Lower leg skin (tissue), 4 donors: Measurements from ENCODE around the gene POLA1. TPM values are rescaled to one million over a fixed set of nuclear protein-coding genes. Genes with fewer than 3 reads are reported as not detected.
"Not testable (repeated sequence)": the region's sequence is repeated elsewhere in the genome, so short reads cannot be mapped to it uniquely, and the experiment has no call there.

Experiments
- DNase-seq, 2 donors: peaks; one replicate each; pipeline ENCODE4 v3.0.0-alpha.2; 2019; ENCODE audit warnings: low spot score in 2 of 2
- H3K4me3 ChIP-seq: fragments of 200-600 bp; sonication (generic); 2 replicates; pipeline ENCODE4 v1.5.1; 2017; ENCODE audit warnings: mild to moderate bottlenecking, low read depth; ENCODE audit not compliant: poor library complexity, severe bottlenecking
- POLR2A ChIP-seq, 2 donors: fragments of 450-650 bp; IDR thresholded peaks; one replicate each; pipeline ENCODE4 v1.6.1; 2016 to 2017; ENCODE audit warnings: antibody characterized with exemption in 2 of 2, mild to moderate bottlenecking in 1 of 2, moderate library complexity in 1 of 2
- WGBS, 2 donors: methylation state at CpG; one replicate each; pipeline ENCODE4 v1.1.5; 2018; 5-methylcytosine and 5-hydroxymethylcytosine counted together
- intact Hi-C: fragments of 100-400 bp; cut with DNase I; formaldehyde crosslinking; loops from one replicate; pipeline ENCODE4 v1.15.0; 2023; ENCODE audit warnings: low total_unique reads
- total RNA-seq, 4 donors: library from RNA; depleted of rRNA; stranded (reverse); fragments of >200 nt; gene quantifications; one replicate each; pipeline ENCODE4 v1.1.0, GENCODE V29; 2016
- TF ChIP-seq, protein P1 (sequence below), 3 donors: fragments of 450-650 bp; IDR thresholded peaks; one replicate each; pipeline ENCODE4 v1.5.1; 2016; ENCODE audit warnings: antibody characterized with exemption in 3 of 3, mild to moderate bottlenecking in 3 of 3, moderate library complexity in 2 of 3

Gene POLA1
- total RNA-seq, 4 donors from 2014 or later: 7.1 to 12.5 (median 8.1) TPM

DNA sequence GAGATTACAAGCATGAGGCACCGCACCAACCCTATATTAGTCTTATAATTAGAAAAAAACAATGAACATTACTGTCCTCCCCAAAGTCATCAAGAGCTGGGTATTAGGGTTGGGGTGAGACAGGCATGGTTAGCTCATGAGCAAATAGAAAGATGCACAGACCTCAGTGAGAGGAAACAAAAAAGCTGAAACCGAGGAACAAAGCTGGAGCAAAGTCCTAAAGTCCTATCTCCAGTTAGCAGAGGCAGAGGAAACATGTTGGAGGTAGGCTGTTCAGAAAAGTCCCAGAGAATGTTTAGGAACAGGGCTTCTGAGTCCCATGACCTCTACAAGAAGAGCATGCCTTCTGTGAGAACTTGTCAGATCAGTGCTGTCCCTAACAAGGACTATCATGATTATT is 41.9 kb upstream of the POLA1 start:
- intact Hi-C loops: no loop called here
- DNase-seq: no peak
- WGBS, 2 donors: 90 to 96% methylated on average over 2 of the region's 2 CpGs
- no peak for TF ChIP-seq POLR2A (IDR thresholded peaks at IDR 0.05)
- TF ChIP-seq, protein P1, sequence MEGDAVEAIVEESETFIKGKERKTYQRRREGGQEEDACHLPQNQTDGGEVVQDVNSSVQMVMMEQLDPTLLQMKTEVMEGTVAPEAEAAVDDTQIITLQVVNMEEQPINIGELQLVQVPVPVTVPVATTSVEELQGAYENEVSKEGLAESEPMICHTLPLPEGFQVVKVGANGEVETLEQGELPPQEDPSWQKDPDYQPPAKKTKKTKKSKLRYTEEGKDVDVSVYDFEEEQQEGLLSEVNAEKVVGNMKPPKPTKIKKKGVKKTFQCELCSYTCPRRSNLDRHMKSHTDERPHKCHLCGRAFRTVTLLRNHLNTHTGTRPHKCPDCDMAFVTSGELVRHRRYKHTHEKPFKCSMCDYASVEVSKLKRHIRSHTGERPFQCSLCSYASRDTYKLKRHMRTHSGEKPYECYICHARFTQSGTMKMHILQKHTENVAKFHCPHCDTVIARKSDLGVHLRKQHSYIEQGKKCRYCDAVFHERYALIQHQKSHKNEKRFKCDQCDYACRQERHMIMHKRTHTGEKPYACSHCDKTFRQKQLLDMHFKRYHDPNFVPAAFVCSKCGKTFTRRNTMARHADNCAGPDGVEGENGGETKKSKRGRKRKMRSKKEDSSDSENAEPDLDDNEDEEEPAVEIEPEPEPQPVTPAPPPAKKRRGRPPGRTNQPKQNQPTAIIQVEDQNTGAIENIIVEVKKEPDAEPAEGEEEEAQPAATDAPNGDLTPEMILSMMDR (IDR thresholded peaks at IDR 0.05): no peak
- H3K4me3 ChIP-seq: no peak overlapping the region

DNA sequence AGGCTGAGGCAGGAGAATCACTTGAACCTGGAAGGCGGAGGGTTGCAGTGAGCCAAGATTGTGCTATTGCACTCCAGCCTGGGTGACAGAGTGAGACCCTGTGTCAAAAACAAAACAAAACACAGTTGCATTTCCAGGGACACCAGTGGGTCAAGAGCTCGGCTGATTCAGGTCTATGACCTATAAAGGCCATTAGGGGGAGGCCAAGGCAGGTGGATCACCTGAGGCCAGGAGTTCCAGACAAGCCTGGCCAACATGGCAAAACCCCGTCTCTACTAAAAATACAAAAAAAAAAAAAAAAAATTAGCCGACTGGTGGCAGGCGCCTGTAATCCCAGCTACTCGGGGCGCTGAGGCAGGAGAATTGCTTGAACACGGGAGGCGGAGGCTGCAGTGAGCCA is 38.0 kb upstream of the POLA1 start:
- DNase-seq, H3K4me3 ChIP-seq, intact Hi-C loops: not testable (repeated sequence)
- WGBS, 2 donors: 67 to 77% methylated on average over 9 of the region's 9 CpGs

DNA sequence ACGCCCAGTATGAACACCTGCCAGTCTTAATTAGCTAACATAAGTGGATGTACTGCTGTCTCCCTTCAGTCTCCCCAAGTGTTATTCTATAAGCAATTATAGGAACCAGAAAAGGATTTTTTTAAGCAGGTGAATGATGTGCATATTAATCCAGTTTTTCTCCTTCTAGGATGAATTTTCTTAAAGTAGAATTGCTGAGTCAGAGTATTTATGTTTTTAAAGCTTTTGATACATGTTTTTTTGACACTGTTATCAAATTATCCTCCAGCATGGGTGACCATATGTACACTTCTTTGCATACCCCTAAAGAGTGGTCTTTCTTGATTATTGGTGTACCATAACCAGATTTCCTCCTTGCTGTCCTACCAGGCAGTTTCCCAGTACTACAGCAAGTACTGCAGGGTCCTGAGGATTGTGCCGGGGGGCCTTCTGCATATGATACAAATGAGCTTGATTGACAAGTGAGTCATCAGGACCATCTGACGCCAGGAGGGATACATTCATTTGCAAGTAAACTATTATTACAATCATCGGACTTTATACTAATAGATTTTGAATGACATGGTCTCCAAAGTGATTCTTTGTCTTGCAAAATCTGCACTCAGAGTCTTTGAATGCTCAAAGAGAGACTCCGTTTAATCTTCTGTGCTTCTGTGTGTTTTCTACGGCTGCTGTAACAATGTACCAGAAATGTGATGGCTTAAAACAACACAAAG is 35.9 kb upstream of the POLA1 start:
- 68 to 77% methylated on average over 5 to 6 of the region's 6 CpGs for WGBS, 2 donors
- no peak for DNase-seq
- TF ChIP-seq, protein P1 (IDR thresholded peaks at IDR 0.05): no peak
- TF ChIP-seq POLR2A (IDR thresholded peaks at IDR 0.05): no peak
- no peak overlapping the region for H3K4me3 ChIP-seq
- intact Hi-C loops: no loop called here

DNA sequence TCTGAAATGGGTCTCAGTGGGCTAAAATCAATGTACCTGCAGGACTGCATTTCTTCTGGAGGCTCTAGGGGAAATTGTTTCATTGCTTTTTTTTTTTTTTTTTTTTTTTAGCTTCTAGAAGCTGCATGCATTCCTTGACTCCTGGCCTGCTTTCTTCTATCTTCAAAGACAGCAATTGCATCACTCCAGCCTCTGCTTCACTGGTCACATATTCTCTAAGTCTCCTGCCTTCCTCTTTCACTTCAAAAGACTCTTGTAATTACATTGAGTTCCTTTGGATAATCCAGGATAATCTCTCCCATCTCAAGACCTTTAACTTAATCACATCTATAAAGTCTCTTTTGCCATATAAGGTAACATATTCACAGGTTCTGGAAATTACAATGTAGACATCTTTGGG is 35.3 kb upstream of the POLA1 start:
- H3K4me3 ChIP-seq: no peak overlapping the region
- intact Hi-C loops: no loop called here
- no peak for DNase-seq
- TF ChIP-seq POLR2A (IDR thresholded peaks at IDR 0.05): no peak
- TF ChIP-seq, protein P1 (IDR thresholded peaks at IDR 0.05): no peak

DNA sequence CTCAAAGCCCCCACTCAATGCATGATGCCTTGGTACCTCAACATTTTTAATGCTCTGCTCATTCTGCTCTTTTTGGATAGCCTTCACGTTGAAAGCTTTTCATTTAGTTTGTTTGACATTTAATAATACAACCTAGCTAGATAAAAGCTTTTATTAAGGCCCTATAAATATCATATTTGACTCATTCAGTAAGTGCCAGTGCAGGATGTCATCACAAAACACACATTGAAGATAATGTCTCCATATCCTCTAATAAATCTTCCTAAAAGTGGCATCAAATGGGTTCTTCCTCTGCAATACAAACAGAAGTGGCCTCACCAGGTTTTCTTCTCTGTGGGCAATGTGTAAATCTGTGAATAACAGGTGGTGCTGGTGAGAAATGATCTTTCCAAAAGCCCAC is 34.6 kb upstream of the POLA1 start:
- TF ChIP-seq, protein P1 (IDR thresholded peaks at IDR 0.05): no peak
- TF ChIP-seq POLR2A (IDR thresholded peaks at IDR 0.05): no peak
- intact Hi-C loops: no loop called here
- no peak for DNase-seq
- WGBS, 2 donors: 48 to 83% methylated on average over 1 of the region's 1 CpG
- H3K4me3 ChIP-seq: no peak overlapping the region

DNA sequence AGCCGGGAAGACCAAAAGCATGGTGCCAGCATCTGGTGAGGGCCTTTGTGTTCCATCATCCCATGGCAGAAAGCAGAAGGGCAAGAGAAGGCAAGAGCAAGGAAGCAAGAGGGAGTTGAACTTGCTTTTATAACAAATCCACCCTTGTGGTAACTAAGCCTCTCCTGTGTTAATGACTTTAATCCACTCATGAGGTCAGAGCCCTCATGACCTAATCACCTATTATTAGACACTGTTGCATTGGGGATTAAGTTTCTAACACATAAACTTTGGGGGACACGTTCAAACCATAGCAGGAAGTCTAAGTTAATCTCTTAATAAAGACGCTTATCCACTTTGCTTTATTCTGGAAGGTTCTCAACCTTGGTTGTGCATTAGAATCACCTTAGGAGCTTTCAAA is 34.1 kb upstream of the POLA1 start:
- H3K4me3 ChIP-seq: no peak overlapping the region
- 65 to 78% methylated on average over 3 of the region's 3 CpGs for WGBS, 2 donors
- intact Hi-C loops: no loop called here
- TF ChIP-seq, protein P1 (IDR thresholded peaks at IDR 0.05): no peak
- no peak for TF ChIP-seq POLR2A (IDR thresholded peaks at IDR 0.05)
- DNase-seq: no peak
